Spleen (tissue), 11 donors: ENCODE data around the gene PFDN6. TPM values are rescaled to one million over a fixed set of nuclear protein-coding genes. Genes with fewer than 3 reads are reported as not detected.

Experiments used
- DNase-seq: peaks from one replicate; pipeline ENCODE4 v3.0.0-alpha.2; 2020
- H3K27ac ChIP-seq, 8 donors: fragments of 200-600 bp; sonication (generic) in 7 of 8; 1 replicate in 4 of 8; 2 replicates in 4 of 8; pipeline versions ENCODE4 v1.5.0 to v1.8.0; 2016 to 2021; ENCODE audit warnings: inconsistent platforms in 4 of 8, mild to moderate bottlenecking in 4 of 8, moderate library complexity in 1 of 8
- H3K27me3 ChIP-seq, 7 donors: fragments of 200-600 bp; sonication (generic) in 6 of 7; replicated peaks in 1 of 7; 1 replicate in 4 of 7; 2 replicates in 3 of 7; pipeline versions ENCODE4 v1.5.0 to v1.8.0; 2016 to 2021; ENCODE audit warnings: inconsistent platforms in 3 of 7, mild to moderate bottlenecking in 1 of 7
- H3K36me3 ChIP-seq, 6 donors: fragments of 200-600 bp; sonication (generic) in 5 of 6; 1 replicate in 4 of 6; 2 replicates in 2 of 6; pipeline versions ENCODE4 v1.5.0 to v1.8.0; 2016 to 2021; ENCODE audit warnings: inconsistent platforms in 2 of 6
- H3K4me1 ChIP-seq, 6 donors: fragments of 200-600 bp; sonication (generic) in 5 of 6; 1 replicate in 3 of 6; 2 replicates in 3 of 6; pipeline versions ENCODE4 v1.5.0 to v1.8.0; 2016 to 2021; ENCODE audit warnings: inconsistent platforms in 3 of 6
- H3K4me3 ChIP-seq, 8 donors: fragments of 200-600 bp; sonication (generic) in 7 of 8; 1 replicate in 4 of 8; 2 replicates in 4 of 8; pipeline versions ENCODE4 v1.5.0 to v1.8.0; 2016 to 2021; ENCODE audit warnings: inconsistent platforms in 4 of 8, mild to moderate bottlenecking in 4 of 8, moderate library complexity in 2 of 8
- H3K9me3 ChIP-seq, 8 donors: fragments of 200-600 bp; sonication (generic) in 7 of 8; 1 replicate in 4 of 8; 2 replicates in 4 of 8; pipeline versions ENCODE4 v1.5.0 to v1.8.0; 2016 to 2021; ENCODE audit warnings: inconsistent platforms in 4 of 8
- CTCF ChIP-seq, 11 experiments: fragments of 200-600 bp in 7 of 11; fragments of 450-650 bp in 4 of 11; sonication (generic) in 4 of 11; IDR thresholded peaks in 8 of 11; conservative IDR thresholded peaks in 3 of 11; 1 replicate in 7 of 11; 2 replicates in 4 of 11; pipeline versions ENCODE4 v1.4.0 to v1.8.0; 2016 to 2021; ENCODE audit warnings: antibody characterized with exemption in 11 of 11, inconsistent platforms in 4 of 11, mild to moderate bottlenecking in 1 of 11
- POLR2A ChIP-seq, 3 donors: fragments of 450-650 bp; IDR thresholded peaks; one replicate each; pipeline ENCODE4 v1.5.1; 2017; ENCODE audit warnings: antibody characterized with exemption in 3 of 3, mild to moderate bottlenecking in 1 of 3
- POLR2AphosphoS5 ChIP-seq, 3 donors: sonication (generic); formaldehyde crosslinking; IDR thresholded peaks; one replicate each; pipeline ENCODE4 v1.5.1; 2017; ENCODE audit warnings: antibody characterized with exemption in 3 of 3
- WGBS, 5 donors: extraction: QIAGEN DNeasy Blood & Tissue Kit in 3 of 5; methylation state at CpG; one replicate each; pipeline versions ENCODE4 v1.1.5 to v1.1.7; 2013 to 2018; 5-methylcytosine and 5-hydroxymethylcytosine counted together
- intact Hi-C: fragments of 100-400 bp; cut with DNase I; formaldehyde crosslinking; loops from one replicate; pipeline ENCODE4 v1.15.0; 2023; ENCODE audit warnings: low total_unique reads
- polyA plus RNA-seq, 3 donors: library from polyadenylated mRNA; stranded (reverse); fragments of 200-250 nt; gene quantifications; one replicate each; pipeline ENCODE4 v1.2.1, GENCODE V29; 2013
- total RNA-seq, 7 donors: library from RNA; depleted of rRNA in 3 of 7; stranded (reverse); fragments of >200 nt in 3 of 7; fragmentation: NEBNext Ultra II Directional in 4 of 7; extraction: Animal tissue kit (Norgen Biotek cat#: 25700) in 4 of 7; gene quantifications; one replicate each; pipeline versions ENCODE4 v1.1.0 to v1.2.1, GENCODE V29; 2016 to 2021
- donor health status: healthy with polysubstance abuse.
- donor health status: DM: no; HTN: no; CAD: no; lungs with moderate emphysema.
- donor health status: DM: no; HTN: no; CAD: no.
- donor health status: Bipolar disorder and iron deficiency.
- donor health status: healthy.
- donor health status: DM: no; HTN: no; CAD: no.
- donor health status: DM: yes; HTN: yes; CAD: no.

PFDN6 gene
- total and polyA plus RNA-seq, 10 donors = 11.3 to 169 (median 32.7) TPM

- 1 to 4% (median 2%) methylated on average over 10 to 27 of the region's 27 CpGs for WGBS, 5 donors
- intact Hi-C loops = no loop called here
- Histone ChIP-seq H3K27me3 (no peaks in the 10 kb centered on the region), H3K27ac (peak overlapping the region; percentile 58 to 100 (median 94)), H3K9me3 (no peaks in the 10 kb centered on the region), H3K36me3 (peaks cover 2 to 53% (median 29%) of the 10 kb centered on the region in 6 donors), H3K4me1 (peaks cover 60 to 84% (median 77%) of the 10 kb centered on the region in 6 donors), H3K4me3 (peak overlapping the region; percentile 39 to 82 (median 65))
- TF ChIP-seq POLR2A (IDR thresholded peaks at IDR 0.05) = no peak
- TF ChIP-seq CTCF (IDR thresholded peaks at IDR 0.05 in 8 of 11, conservative IDR thresholded peaks at IDR 0.05 in 3 of 11) = no peak
- no peak for TF ChIP-seq POLR2AphosphoS5 (IDR thresholded peaks at IDR 0.05)
- no peak for DNase-seq
Measured at GRCh38 chr6:33317419-33317668, 27.9 kb downstream of the PFDN6 start.

DNA sequence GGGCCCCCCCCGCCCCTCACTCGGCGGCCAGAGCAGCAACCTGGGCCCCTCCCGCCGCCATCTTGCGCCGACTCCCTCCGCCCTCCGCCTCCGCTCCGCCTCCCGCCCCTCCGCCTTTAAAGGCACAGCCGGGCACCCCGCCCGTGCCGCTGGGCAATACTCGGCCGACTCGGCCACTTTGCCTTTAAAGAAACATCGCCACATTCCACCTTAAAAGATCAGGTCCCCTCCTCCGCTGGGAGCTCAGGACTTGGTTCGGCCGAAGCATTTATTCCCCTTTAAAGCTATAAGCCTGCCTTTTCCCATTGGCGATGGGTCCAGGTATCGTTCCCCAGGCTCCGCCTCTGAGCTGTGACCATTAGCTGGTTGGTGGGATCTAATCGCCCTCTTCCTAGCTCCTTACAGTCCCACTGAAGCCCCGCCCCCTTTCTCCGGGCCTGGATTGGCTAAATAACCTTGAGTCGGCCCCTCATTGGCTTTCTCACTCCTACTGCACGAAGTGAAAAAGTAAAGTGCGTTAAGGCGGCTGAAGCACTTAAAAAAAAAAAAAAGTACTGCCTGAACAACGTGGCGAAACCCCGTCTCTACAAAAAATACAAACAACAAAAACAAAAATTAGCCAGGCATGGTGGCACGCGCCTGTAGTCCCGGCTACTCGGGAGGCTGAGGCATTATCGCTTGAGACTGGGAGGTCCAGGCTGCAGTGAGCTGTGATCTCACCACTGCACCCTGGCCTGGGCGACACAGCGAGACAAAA, 28.4 kb downstream of the PFDN6 start, which contains the start of gene ZBTB22:
ZBTB22 (minus strand) TSS at position 76 of the 757 bp plus-strand sequence. CDS start 828 bp downstream, outside the sequence.
- intact Hi-C loops = no loop called here
- Histone ChIP-seq H3K4me1 (peaks cover 60 to 80% (median 73%) of the 10 kb centered on the region in 6 donors), H3K36me3 (peaks cover 2 to 50% (median 29%) of the 10 kb centered on the region in 6 donors), H3K9me3 (no peaks in the 10 kb centered on the region), H3K27me3 (no peaks in the 10 kb centered on the region), H3K27ac (peak within 1 kb of the TSS; percentile 58 to 100 (median 94)), H3K4me3 (peak within 1 kb of the TSS; percentile 39 to 82 (median 65))
- WGBS, 5 donors = 2% methylated on average over 29 to 44 of the region's 44 CpGs
- TF ChIP-seq POLR2AphosphoS5 (IDR thresholded peaks at IDR 0.05) (peak; percentile 84 to 87 (median 85)), POLR2A (IDR thresholded peaks at IDR 0.05) (no peak), CTCF (IDR thresholded peaks at IDR 0.05 in 8 of 11, conservative IDR thresholded peaks at IDR 0.05 in 3 of 11) (no peak)
- peak; percentile 99 for DNase-seq

DNA sequence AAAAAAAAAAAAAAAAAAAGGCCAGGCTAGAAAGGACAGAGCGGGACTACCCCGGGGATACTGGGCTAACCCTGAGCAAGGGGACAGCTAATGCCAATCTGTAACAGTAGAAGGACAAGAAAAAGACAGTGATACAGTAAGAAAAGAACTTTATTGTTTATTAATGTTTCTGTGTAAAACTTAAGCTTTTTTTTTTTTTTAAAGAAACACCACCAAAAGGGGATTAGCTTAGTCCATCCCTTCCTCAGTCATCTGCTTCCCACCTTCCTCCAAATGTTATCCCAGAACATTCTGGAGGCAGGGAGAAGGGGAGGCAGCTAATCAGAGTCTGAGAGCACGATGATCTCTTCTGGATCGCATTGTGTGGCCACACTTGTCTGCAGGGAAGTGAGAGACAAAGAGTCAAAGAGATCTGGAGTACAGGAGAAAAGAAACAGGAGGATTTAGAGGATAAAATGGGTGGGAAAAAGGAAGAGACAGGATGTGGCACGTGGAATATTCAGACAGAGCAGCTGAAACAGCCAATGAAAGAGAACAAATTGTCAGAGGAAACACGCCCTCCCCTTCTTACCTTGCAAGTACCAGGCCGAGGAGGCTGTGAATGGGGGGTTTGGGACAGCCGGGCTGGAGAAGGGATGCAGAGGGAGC, 29.1 kb downstream of the PFDN6 start:
- intact Hi-C loops = no loop called here
- peak overlapping the region; percentile 39 to 82 (median 65) for H3K4me3 ChIP-seq
- peaks cover 60 to 85% (median 76%) of the 10 kb centered on the region in 6 donors for H3K4me1 ChIP-seq
- H3K36me3 ChIP-seq = peaks cover 2 to 50% (median 29%) of the 10 kb centered on the region in 6 donors
- TF ChIP-seq POLR2A (IDR thresholded peaks at IDR 0.05) (no peak), POLR2AphosphoS5 (IDR thresholded peaks at IDR 0.05) (peak in 1 of 3 donors; percentile 30), CTCF (IDR thresholded peaks at IDR 0.05 in 8 of 11, conservative IDR thresholded peaks at IDR 0.05 in 3 of 11) (no peak)
- H3K27me3 ChIP-seq = no peaks in the 10 kb centered on the region
- DNase-seq = no peak
- H3K9me3 ChIP-seq = no peaks in the 10 kb centered on the region
- peak overlapping the region; percentile 58 to 100 (median 94) for H3K27ac ChIP-seq
- WGBS, 5 donors = 59 to 71% (median 70%) methylated on average over 8 of the region's 8 CpGs

- no peaks in the 10 kb centered on the region for H3K27me3 ChIP-seq
- H3K4me1 ChIP-seq = peaks cover 54 to 89% (median 80%) of the 10 kb centered on the region in 6 donors
- 86 to 95% (median 89%) methylated on average over 3 of the region's 3 CpGs for WGBS, 5 donors
- TF ChIP-seq POLR2A (IDR thresholded peaks at IDR 0.05) (no peak), POLR2AphosphoS5 (IDR thresholded peaks at IDR 0.05) (no peak), CTCF (IDR thresholded peaks at IDR 0.05 in 8 of 11, conservative IDR thresholded peaks at IDR 0.05 in 3 of 11) (no peak)
- H3K36me3 ChIP-seq = peaks cover 2 to 50% (median 29%) of the 10 kb centered on the region in 6 donors
- H3K27ac ChIP-seq = peak overlapping the region in 7 of 8 donors; percentile 1 to 100 (median 46)
- DNase-seq = no peak
- intact Hi-C loops = no loop called here
- peak overlapping the region in 1 of 8 donors; percentile 93 for H3K4me3 ChIP-seq
- no peaks in the 10 kb centered on the region for H3K9me3 ChIP-seq
Measured at GRCh38 chr6:33319939-33320314, 30.5 kb downstream of the PFDN6 start.
